Esophagus squamous epithelium (tissue), 5 donors: ENCODE results near the gene CAPN5. TPM values are rescaled to one million over a fixed set of nuclear protein-coding genes. Genes with fewer than 3 reads are reported as not detected.

ENCODE experiments used
- DNase-seq: peaks from one replicate; lab custom pipeline; 2025; lab: John Stamatoyannopoulos, UW
- H3K27ac ChIP-seq, 4 donors: fragments of 200-600 bp; sonication (generic); one replicate each; pipeline ENCODE4 v1.5.1; 2016 to 2019; ENCODE audit warnings: mild to moderate bottlenecking in 1 of 4
- H3K27me3 ChIP-seq, 4 donors: fragments of 200-600 bp; sonication (generic); 1 replicate in 3 of 4; 2 replicates in 1 of 4; pipeline versions ENCODE4 v1.5.1 to v1.6.0; 2017 to 2021; ENCODE audit warnings: antibody characterized with exemption in 1 of 4
- H3K36me3 ChIP-seq, 3 donors: fragments of 200-600 bp; sonication (generic); one replicate each; pipeline ENCODE4 v1.5.1; 2016 to 2019
- H3K4me1 ChIP-seq, 3 donors: fragments of 200-600 bp; sonication (generic); one replicate each; pipeline ENCODE4 v1.5.1; 2017 to 2019
- H3K4me3 ChIP-seq, 4 donors: fragments of 200-600 bp; sonication (generic); 1 replicate in 3 of 4; 2 replicates in 1 of 4; pipeline ENCODE4 v1.5.1; 2016 to 2019; ENCODE audit warnings: mild to moderate bottlenecking in 2 of 4, moderate library complexity in 1 of 4
- H3K9me3 ChIP-seq, 3 donors: fragments of 200-600 bp; sonication (generic); one replicate each; pipeline ENCODE4 v1.5.1; 2016 to 2019
- CTCF ChIP-seq, 6 experiments: fragments of 450-650 bp in 4 of 6; fragments of 200-600 bp in 2 of 6; sonication (generic) in 2 of 6; IDR thresholded peaks; one replicate each; pipeline ENCODE4 v1.5.1; 2016 to 2019; ENCODE audit warnings: antibody characterized with exemption in 6 of 6, mild to moderate bottlenecking in 4 of 6, moderate library complexity in 4 of 6
- POLR2A ChIP-seq, 4 donors: fragments of 450-650 bp; IDR thresholded peaks; one replicate each; pipeline ENCODE4 v1.6.1; 2017; ENCODE audit warnings: antibody characterized with exemption in 4 of 4, mild to moderate bottlenecking in 4 of 4, moderate library complexity in 3 of 4
- WGBS, 2 donors: methylation state at CpG; one replicate each; pipeline ENCODE4 v1.1.5; 2018; 5-methylcytosine and 5-hydroxymethylcytosine counted together
- intact Hi-C: fragments of 100-400 bp; cut with DNase I; formaldehyde crosslinking; loops from one replicate; pipeline ENCODE4 v1.15.0; 2022
- total RNA-seq, 4 donors: library from RNA; depleted of rRNA; stranded (reverse); fragments of >200 nt; gene quantifications; one replicate each; pipeline ENCODE4 v1.1.0, GENCODE V29; 2016
- donor health status: DM: yes; HTN: yes; CAD: no.

The CAPN5 gene
- total RNA-seq, 4 donors from 2014 or later = 9.3 to 63.2 (median 13.5) TPM

GRCh38 chr11:77115956-77116355 lies 49.2 kb downstream of the CAPN5 start:
- Histone ChIP-seq H3K27ac (no peak overlapping the region), H3K36me3 (peaks cover 0 to 64% (median 0%) of the 10 kb centered on the region in 3 donors), H3K4me1 (no peaks in the 10 kb centered on the region), H3K27me3 (no peaks in the 10 kb centered on the region), H3K9me3 (no peaks in the 10 kb centered on the region), H3K4me3 (no peak overlapping the region)
- intact Hi-C loops = no loop called here
- TF ChIP-seq CTCF (IDR thresholded peaks at IDR 0.05) (no peak), POLR2A (IDR thresholded peaks at IDR 0.05) (no peak)
- WGBS, 2 donors = 86 to 88% methylated on average over 1 to 8 of the region's 15 CpGs
- no peak for DNase-seq

GRCh38 chr11:77117492-77117891 lies 50.7 kb downstream of the CAPN5 start:
- no peaks in the 10 kb centered on the region for H3K27me3 ChIP-seq
- peaks cover 0 to 77% (median 0%) of the 10 kb centered on the region in 3 donors for H3K36me3 ChIP-seq
- no peaks in the 10 kb centered on the region for H3K4me1 ChIP-seq
- H3K9me3 ChIP-seq = no peaks in the 10 kb centered on the region
- TF ChIP-seq CTCF (IDR thresholded peaks at IDR 0.05) (no peak), POLR2A (IDR thresholded peaks at IDR 0.05) (no peak)
- 64 to 80% methylated on average over 7 of the region's 7 CpGs for WGBS, 2 donors
- no peak overlapping the region for H3K27ac ChIP-seq
- no peak for DNase-seq
- intact Hi-C loops = no loop called here
- no peak overlapping the region for H3K4me3 ChIP-seq

GRCh38 chr11:77118086-77118485 lies 51.3 kb downstream of the CAPN5 start:
- no peak for TF ChIP-seq POLR2A (IDR thresholded peaks at IDR 0.05)
- no peak for TF ChIP-seq CTCF (IDR thresholded peaks at IDR 0.05)
- Histone ChIP-seq H3K4me1 (no peaks in the 10 kb centered on the region), H3K27me3 (no peaks in the 10 kb centered on the region), H3K9me3 (no peaks in the 10 kb centered on the region), H3K36me3 (peaks cover 0 to 80% (median 0%) of the 10 kb centered on the region in 3 donors), H3K27ac (no peak overlapping the region), H3K4me3 (no peak overlapping the region)
- intact Hi-C loops = no loop called here
- DNase-seq = no peak
- 75% methylated on average over 4 of the region's 17 CpGs; no CpG with 5 or more reads in 1 of the 2 donors for WGBS, 2 donors

GRCh38 chr11:77118971-77119370 lies 52.2 kb downstream of the CAPN5 start:
- H3K36me3 ChIP-seq = peaks cover 0 to 87% (median 0%) of the 10 kb centered on the region in 3 donors
- no peak for DNase-seq
- WGBS, 2 donors = 86 to 91% methylated on average over 8 to 10 of the region's 12 CpGs
- intact Hi-C loops = no loop called here
- TF ChIP-seq POLR2A (IDR thresholded peaks at IDR 0.05) (no peak), CTCF (IDR thresholded peaks at IDR 0.05) (no peak)
- H3K9me3 ChIP-seq = no peaks in the 10 kb centered on the region
- no peaks in the 10 kb centered on the region for H3K27me3 ChIP-seq
- no peaks in the 10 kb centered on the region for H3K4me1 ChIP-seq
- no peak overlapping the region for H3K27ac ChIP-seq
- H3K4me3 ChIP-seq = no peak overlapping the region

GRCh38 chr11:77119531-77119936 lies 52.8 kb downstream of the CAPN5 start:
- intact Hi-C loops = no loop called here
- Histone ChIP-seq H3K27me3 (no peaks in the 10 kb centered on the region), H3K9me3 (no peaks in the 10 kb centered on the region), H3K27ac (no peak overlapping the region), H3K4me3 (no peak overlapping the region), H3K4me1 (no peaks in the 10 kb centered on the region), H3K36me3 (peaks cover 0 to 87% (median 0%) of the 10 kb centered on the region in 3 donors)
- 80 to 100% methylated on average over 1 of the region's 9 CpGs for WGBS, 2 donors
- no peak for TF ChIP-seq CTCF (IDR thresholded peaks at IDR 0.05)
- no peak for TF ChIP-seq POLR2A (IDR thresholded peaks at IDR 0.05)
- DNase-seq = no peak
